Stimulated activated naive CD8-positive, alpha-beta T cell treated with anti-CD3 and anti-CD28 coated beads, Interleukin-15, Interleukin-2, amounts not matched to agents 100 U/mL and 50 U/mL, for 24 hours (primary cell): ENCODE results near the gene OGFR.
"Not testable (repeated sequence)": the region's sequence is repeated elsewhere in the genome, so short reads cannot be mapped to it uniquely, and the experiment has no call there.

Experiments
- ATAC-seq: fragments of 150-1000 bp; cut with Tn5 transposase; one replicate; pipeline ENCODE4 v1.10.0; 2021
- DNase-seq: peaks from one replicate; pipeline ENCODE4 v3.0.0; 2021

The OGFR gene

GRCh38 chr20:62839816-62840215 lies 35.2 kb downstream of the OGFR start:
- no peak for ATAC-seq
- DNase-seq, result no peak

DNA sequence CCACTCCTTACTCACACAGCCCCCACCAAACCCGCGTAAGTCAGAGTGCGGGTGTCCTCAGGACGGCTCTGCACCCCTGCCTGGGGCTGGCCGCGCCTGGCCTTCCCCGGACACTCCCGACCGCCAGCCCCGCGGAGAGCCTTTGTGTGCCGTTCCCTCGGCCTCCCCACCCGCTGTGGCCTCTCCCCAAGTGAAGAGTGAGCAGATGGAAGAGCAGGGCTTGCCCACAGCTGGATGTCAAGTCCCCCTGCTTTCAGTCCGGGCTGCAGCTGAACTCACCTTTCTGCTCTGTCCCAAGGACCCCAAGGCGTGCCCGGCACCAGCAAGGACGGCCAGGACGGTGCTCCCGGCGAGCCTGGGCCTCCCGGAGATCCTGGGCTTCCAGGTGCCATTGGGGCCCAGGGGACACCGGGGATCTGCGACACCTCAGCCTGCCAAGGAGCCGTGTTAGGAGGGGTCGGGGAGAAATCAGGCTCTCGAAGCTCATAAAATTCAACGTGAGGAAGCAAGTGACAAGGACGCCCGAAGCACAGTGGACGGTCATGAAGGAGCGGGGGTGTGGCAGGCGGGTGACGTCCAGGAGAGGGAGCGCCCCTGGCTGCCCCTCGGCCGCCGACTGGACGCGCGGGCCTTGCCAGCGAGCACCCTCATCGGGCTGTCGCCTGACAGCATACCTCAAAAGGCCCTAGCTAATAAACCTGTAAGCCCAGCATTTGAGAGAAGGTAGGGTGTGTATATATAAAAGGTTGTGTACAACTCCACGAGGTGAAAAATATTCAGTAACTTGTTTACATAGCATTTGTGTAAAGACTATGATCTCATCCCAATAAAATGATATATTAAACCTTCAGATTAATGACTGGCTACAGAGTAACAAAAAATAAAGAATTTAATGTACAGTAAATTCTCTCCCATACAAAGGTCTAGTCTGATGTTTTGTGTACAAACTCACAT lies 35.9 kb downstream of the OGFR start:
- ATAC-seq, result no peak
- DNase-seq, result no peak

DNA sequence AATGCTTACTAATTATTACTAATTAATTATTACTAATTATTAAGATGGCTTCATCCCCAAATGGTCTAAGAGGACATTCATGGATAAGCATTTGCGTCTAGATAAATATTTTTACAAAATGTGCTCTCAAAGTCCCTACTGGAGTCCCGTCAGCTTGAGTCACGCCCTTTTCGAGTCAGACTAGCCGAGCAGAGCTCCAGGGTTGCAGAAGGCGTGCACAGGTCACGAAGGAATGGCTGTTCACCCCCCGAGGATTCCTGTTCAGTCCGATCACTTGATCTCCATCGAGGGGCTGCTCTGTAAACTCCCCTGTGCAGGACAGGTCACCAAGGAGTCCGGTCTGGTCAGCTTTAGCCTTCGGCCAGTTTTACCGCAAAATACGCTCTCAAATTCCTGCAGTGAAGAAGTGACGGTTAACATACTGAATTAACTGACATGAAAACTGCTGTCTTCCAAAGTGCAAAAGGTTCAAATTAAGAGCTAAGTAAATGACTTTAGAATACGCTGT lies 37.1 kb downstream of the OGFR start:
- ATAC-seq (no peak), DNase-seq (no peak)

DNA sequence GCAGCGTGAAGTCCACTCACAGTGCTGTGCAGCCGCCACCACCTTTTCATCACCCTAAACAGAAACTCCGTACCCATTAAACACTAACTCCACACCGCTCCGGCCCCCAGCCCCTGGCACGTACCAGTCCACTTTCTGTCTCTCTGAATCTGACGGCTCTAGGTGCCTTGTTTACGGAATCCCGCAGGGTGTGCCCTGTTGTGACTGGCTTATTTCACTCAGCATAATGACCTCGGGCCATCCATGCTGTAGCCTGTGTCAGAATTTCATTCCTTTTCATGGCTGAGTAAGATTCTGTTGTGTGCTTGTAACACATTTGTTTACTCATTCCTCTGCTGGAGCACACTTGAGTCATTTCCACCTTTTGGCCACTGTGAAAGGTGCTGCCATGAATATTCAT lies 39.0 kb downstream of the OGFR start:
- ATAC-seq, result no peak
- DNase-seq, result no peak

GRCh38 chr20:62844182-62844581 lies 39.5 kb downstream of the OGFR start:
- DNase-seq (no peak), ATAC-seq (no peak)

DNA sequence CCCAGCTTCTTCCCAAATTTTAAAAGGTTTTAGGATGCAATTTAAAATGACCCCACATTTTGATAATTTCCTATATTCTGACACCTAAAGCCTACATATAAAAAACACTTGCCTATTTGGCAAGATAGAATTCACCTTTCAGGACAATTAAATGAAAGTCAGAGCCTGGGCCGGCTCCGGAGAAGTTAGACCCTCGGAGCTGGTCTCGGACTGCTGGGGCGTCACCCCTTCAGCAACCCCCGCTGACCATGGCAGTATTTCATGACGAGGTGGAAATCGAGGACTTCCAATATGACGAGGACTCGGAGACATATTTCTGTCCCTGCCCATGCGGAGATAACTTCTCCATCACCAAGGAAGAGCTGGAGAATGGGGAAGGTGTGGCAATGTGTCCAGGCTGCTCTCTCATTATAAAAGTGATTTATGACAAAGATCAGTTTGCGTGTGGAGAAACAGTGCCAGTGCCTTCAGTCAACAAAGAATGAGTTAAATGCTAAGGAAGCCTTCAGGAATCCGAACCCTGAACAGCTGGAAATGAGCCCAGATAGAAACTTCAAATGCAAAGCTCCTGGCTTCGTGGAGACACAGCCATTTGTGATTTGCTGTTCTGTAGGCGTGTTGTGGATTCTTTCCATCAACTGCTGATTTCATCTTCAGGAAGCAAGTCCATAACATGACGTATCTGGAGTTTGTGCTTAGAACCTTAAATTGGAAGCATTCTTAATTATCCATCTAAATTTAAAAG lies 41.0 kb downstream of the OGFR start:
- DNase-seq (no peak), ATAC-seq (no peak)

GRCh38 chr20:62846166-62846890 lies 41.7 kb downstream of the OGFR start:
- ATAC-seq (no peak), DNase-seq (no peak)

- not testable (repeated sequence) for DNase-seq, ATAC-seq
Observed at GRCh38 chr20:62848917-62849316, 44.3 kb downstream of the OGFR start.

- ATAC-seq (no peak), DNase-seq (no peak)
Observed at GRCh38 chr20:62849431-62849830, 44.8 kb downstream of the OGFR start.

DNA sequence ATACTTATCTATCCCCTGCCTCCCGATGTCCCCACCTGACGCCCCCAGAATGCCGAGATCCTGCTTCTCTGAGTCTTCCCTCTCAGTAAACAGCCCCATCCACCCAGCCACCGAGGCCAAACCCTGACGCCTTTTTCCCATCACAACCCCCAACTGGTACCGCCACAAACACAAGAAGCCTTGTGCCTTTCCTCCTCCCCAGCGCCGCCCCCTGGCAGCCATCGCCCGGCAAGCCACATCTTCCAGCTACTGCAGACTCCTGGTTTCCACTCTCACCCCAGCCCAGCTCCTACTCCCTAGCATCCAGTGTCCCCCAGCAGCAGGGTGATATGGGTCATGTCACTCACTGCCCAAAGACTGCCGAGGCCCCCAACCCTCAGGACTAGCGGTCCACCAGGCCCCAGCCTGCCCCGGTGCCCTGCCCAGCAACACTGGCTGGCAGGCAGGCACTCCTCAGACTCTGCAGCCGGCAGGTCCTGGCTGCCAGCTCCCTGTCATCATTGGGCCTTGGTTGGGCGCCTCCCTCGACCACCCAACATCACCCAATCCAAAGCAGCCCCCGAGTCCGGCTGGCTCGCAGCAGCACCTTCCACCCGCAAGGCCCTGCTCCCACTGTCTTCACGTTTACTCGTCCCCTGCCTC lies 45.8 kb downstream of the OGFR start:
- ATAC-seq (no peak), DNase-seq (no peak)

GRCh38 chr20:62852196-62852595 lies 47.6 kb downstream of the OGFR start:
- ATAC-seq, result no peak
- DNase-seq, result no peak

GRCh38 chr20:62852841-62853240 lies 48.2 kb downstream of the OGFR start:
- ATAC-seq, result no peak
- no peak for DNase-seq

GRCh38 chr20:62853304-62853703 lies 48.7 kb downstream of the OGFR start:
- ATAC-seq, DNase-seq: not testable (repeated sequence)

GRCh38 chr20:62854121-62854520 lies 49.5 kb downstream of the OGFR start:
- no peak for DNase-seq
- ATAC-seq, result no peak

- DNase-seq, result no peak
- ATAC-seq, result no peak
Observed at GRCh38 chr20:62855120-62855519, 50.5 kb downstream of the OGFR start.

GRCh38 chr20:62856931-62857619 lies 52.4 kb downstream of the OGFR start:
- ATAC-seq (no peak), DNase-seq (no peak)

- ATAC-seq, result no peak
- no peak for DNase-seq
Observed at GRCh38 chr20:62858058-62858830, 53.6 kb downstream of the OGFR start.

GRCh38 chr20:62859721-62860120 lies 55.1 kb downstream of the OGFR start:
- ATAC-seq (no peak), DNase-seq (no peak)

- ATAC-seq (no peak), DNase-seq (no peak)
Observed at GRCh38 chr20:62860391-62860923, 55.8 kb downstream of the OGFR start.
